ENCODE measurements around the gene ID2. TPM values are rescaled to one million over a fixed set of nuclear protein-coding genes. Genes with fewer than 3 reads are reported as not detected.

Gene ID2
- total and polyA plus RNA-seq, 2 donors, result 191 to 238 TPM

GRCh38 chr2:8654041-8654440, 27.8 kb upstream of the ID2 start:
- DNase-seq (ENCODE audit: extremely low spot score), result no peak
- Histone ChIP-seq H3K27ac (ENCODE audit: low read depth) (no peak overlapping the region), H3K4me3 (ENCODE audit: low read depth, low read length) (no peak overlapping the region), H3K36me3 (ENCODE audit: insufficient read depth) (no peaks in the 10 kb centered on the region), H3K4me1 (ENCODE audit: insufficient read depth) (no peaks in the 10 kb centered on the region)
- 98% methylated on average over 6 of the region's 6 CpGs for WGBS

- Histone ChIP-seq H3K4me1 (ENCODE audit: insufficient read depth) (no peaks in the 10 kb centered on the region), H3K4me3 (ENCODE audit: low read depth, low read length) (no peak overlapping the region), H3K27ac (ENCODE audit: low read depth) (no peak overlapping the region), H3K36me3 (ENCODE audit: insufficient read depth) (no peaks in the 10 kb centered on the region)
- DNase-seq (ENCODE audit: extremely low spot score), result no peak
Observed at GRCh38 chr2:8654483-8654882, 27.4 kb upstream of the ID2 start.

- Histone ChIP-seq H3K27ac (ENCODE audit: low read depth) (no peak overlapping the region), H3K4me3 (ENCODE audit: low read depth, low read length) (no peak overlapping the region), H3K36me3 (ENCODE audit: insufficient read depth) (no peaks in the 10 kb centered on the region), H3K4me1 (ENCODE audit: insufficient read depth) (no peaks in the 10 kb centered on the region)
- no peak for DNase-seq (ENCODE audit: extremely low spot score)
- 92% methylated on average over 5 of the region's 5 CpGs for WGBS
Observed at GRCh38 chr2:8656160-8656641, 25.7 kb upstream of the ID2 start.

GRCh38 chr2:8656811-8657210, 25.0 kb upstream of the ID2 start:
- H3K4me1 ChIP-seq (ENCODE audit: insufficient read depth), result no peaks in the 10 kb centered on the region
- no peak overlapping the region for H3K4me3 ChIP-seq (ENCODE audit: low read depth, low read length)
- no peak overlapping the region for H3K27ac ChIP-seq (ENCODE audit: low read depth)
- H3K36me3 ChIP-seq (ENCODE audit: insufficient read depth), result no peaks in the 10 kb centered on the region
- 89% methylated on average over 4 of the region's 4 CpGs for WGBS
- DNase-seq (ENCODE audit: extremely low spot score), result no peak

GRCh38 chr2:8657423-8658062, 24.3 kb upstream of the ID2 start:
- H3K27ac ChIP-seq (ENCODE audit: low read depth), result no peak overlapping the region
- H3K4me3 ChIP-seq (ENCODE audit: low read depth, low read length), result no peak overlapping the region
- WGBS, result 84% methylated on average over 17 of the region's 17 CpGs
- no peaks in the 10 kb centered on the region for H3K4me1 ChIP-seq (ENCODE audit: insufficient read depth)
- H3K36me3 ChIP-seq (ENCODE audit: insufficient read depth), result no peaks in the 10 kb centered on the region
- no peak for DNase-seq (ENCODE audit: extremely low spot score)

GRCh38 chr2:8658064-8658862, 23.6 kb upstream of the ID2 start:
- Histone ChIP-seq H3K36me3 (ENCODE audit: insufficient read depth) (no peaks in the 10 kb centered on the region), H3K27ac (ENCODE audit: low read depth) (no peak overlapping the region), H3K4me1 (ENCODE audit: insufficient read depth) (no peaks in the 10 kb centered on the region), H3K4me3 (ENCODE audit: low read depth, low read length) (no peak overlapping the region)
- WGBS, result 96% methylated on average over 22 of the region's 22 CpGs
- DNase-seq (ENCODE audit: extremely low spot score), result no peak

- no peaks in the 10 kb centered on the region for H3K4me1 ChIP-seq (ENCODE audit: insufficient read depth)
- H3K4me3 ChIP-seq (ENCODE audit: low read depth, low read length), result no peak overlapping the region
- H3K36me3 ChIP-seq (ENCODE audit: insufficient read depth), result no peaks in the 10 kb centered on the region
- no peak for DNase-seq (ENCODE audit: extremely low spot score)
- WGBS, result 89% methylated on average over 10 of the region's 10 CpGs
- H3K27ac ChIP-seq (ENCODE audit: low read depth), result no peak overlapping the region
Observed at GRCh38 chr2:8659092-8659734, 22.6 kb upstream of the ID2 start.

- Histone ChIP-seq H3K36me3 (ENCODE audit: insufficient read depth) (no peaks in the 10 kb centered on the region), H3K27ac (ENCODE audit: low read depth) (no peak overlapping the region), H3K4me1 (ENCODE audit: insufficient read depth) (no peaks in the 10 kb centered on the region), H3K4me3 (ENCODE audit: low read depth, low read length) (no peak overlapping the region)
- no peak for DNase-seq (ENCODE audit: extremely low spot score)
- 83% methylated on average over 18 of the region's 18 CpGs for WGBS
Observed at GRCh38 chr2:8659735-8660492, 21.9 kb upstream of the ID2 start.

GRCh38 chr2:8661235-8661634, 20.6 kb upstream of the ID2 start:
- no peak overlapping the region for H3K27ac ChIP-seq (ENCODE audit: low read depth)
- no peak overlapping the region for H3K4me3 ChIP-seq (ENCODE audit: low read depth, low read length)
- H3K36me3 ChIP-seq (ENCODE audit: insufficient read depth), result no peaks in the 10 kb centered on the region
- WGBS, result 88% methylated on average over 6 of the region's 6 CpGs
- no peaks in the 10 kb centered on the region for H3K4me1 ChIP-seq (ENCODE audit: insufficient read depth)
- no peak for DNase-seq (ENCODE audit: extremely low spot score)

- 36% methylated on average over 7 of the region's 7 CpGs for WGBS
- Histone ChIP-seq H3K27ac (ENCODE audit: low read depth) (no peak overlapping the region), H3K4me1 (ENCODE audit: insufficient read depth) (no peaks in the 10 kb centered on the region), H3K4me3 (ENCODE audit: low read depth, low read length) (no peak overlapping the region), H3K36me3 (ENCODE audit: insufficient read depth) (no peaks in the 10 kb centered on the region)
- no peak for DNase-seq (ENCODE audit: extremely low spot score)
Observed at GRCh38 chr2:8661736-8662135, 20.1 kb upstream of the ID2 start.

GRCh38 chr2:8662239-8662879, 19.5 kb upstream of the ID2 start:
- 73% methylated on average over 10 of the region's 10 CpGs for WGBS
- H3K4me3 ChIP-seq (ENCODE audit: low read depth, low read length), result no peak overlapping the region
- no peaks in the 10 kb centered on the region for H3K36me3 ChIP-seq (ENCODE audit: insufficient read depth)
- no peaks in the 10 kb centered on the region for H3K4me1 ChIP-seq (ENCODE audit: insufficient read depth)
- no peak overlapping the region for H3K27ac ChIP-seq (ENCODE audit: low read depth)
- DNase-seq (ENCODE audit: extremely low spot score), result no peak

- H3K4me3 ChIP-seq (ENCODE audit: low read depth, low read length), result no peak overlapping the region
- 82% methylated on average over 13 of the region's 13 CpGs for WGBS
- DNase-seq (ENCODE audit: extremely low spot score), result no peak
- H3K36me3 ChIP-seq (ENCODE audit: insufficient read depth), result no peaks in the 10 kb centered on the region
- no peak overlapping the region for H3K27ac ChIP-seq (ENCODE audit: low read depth)
- H3K4me1 ChIP-seq (ENCODE audit: insufficient read depth), result no peaks in the 10 kb centered on the region
Observed at GRCh38 chr2:8663997-8664396, 17.9 kb upstream of the ID2 start.

- WGBS, result 96% methylated on average over 5 of the region's 5 CpGs
- H3K4me3 ChIP-seq (ENCODE audit: low read depth, low read length), result no peak overlapping the region
Observed at GRCh38 chr2:8666581-8666980, 15.3 kb upstream of the ID2 start.

More at GRCh38 chr2:8666581-8666980, 15.3 kb upstream of the ID2 start:
- Histone ChIP-seq H3K27ac (ENCODE audit: low read depth) (no peak overlapping the region), H3K36me3 (ENCODE audit: insufficient read depth) (no peaks in the 10 kb centered on the region), H3K4me1 (ENCODE audit: insufficient read depth) (no peaks in the 10 kb centered on the region)
- no peak for DNase-seq (ENCODE audit: extremely low spot score)
